H1 (cell line): Measurements from ENCODE around the gene CD151. TPM values are rescaled to one million over a fixed set of nuclear protein-coding genes. Genes with fewer than 3 reads are reported as not detected.

Experiments used
- BRCA1 ChIP-seq: IDR thresholded peaks from 2 replicates; pipeline ENCODE4 v1.6.1; 2012; ENCODE audit warnings: low read depth, low read length, improper control_type of control experiment
- CHD7 ChIP-seq: fragments of 300-600 bp; sonication (generic); IDR thresholded peaks from 2 replicates; pipeline ENCODE4 v1.7.1; 2012; ENCODE audit warnings: low read length, moderate library complexity, mild to moderate bottlenecking, inconsistent platforms; ENCODE audit not compliant: insufficient replicate concordance
- EGR1 ChIP-seq: IDR thresholded peaks from 2 replicates; pipeline ENCODE4 v1.6.1; 2011; ENCODE audit warnings: low read depth, low read length, borderline replicate concordance
- FOSL1 ChIP-seq: IDR thresholded peaks from 2 replicates; pipeline ENCODE4 v1.6.1; 2011; ENCODE audit warnings: mild to moderate bottlenecking, low read depth, low read length, moderate library complexity; ENCODE audit not compliant: insufficient read depth
- KDM1A ChIP-seq: fragments of 200-600, 300-600 bp; sonication (generic); IDR thresholded peaks from 2 replicates; pipeline ENCODE4 v1.7.1; 2016; ENCODE audit warnings: mild to moderate bottlenecking, low read length, borderline replicate concordance
- RAD21 ChIP-seq, 2 experiments: IDR thresholded peaks in 1 of 2; conservative IDR thresholded peaks in 1 of 2; 2 replicates each; pipeline ENCODE4 v1.6.1; 2011; ENCODE audit warnings: low read depth in 2 of 2, low read length in 2 of 2, improper control_type of control experiment in 1 of 2, inconsistent platforms in 1 of 2, mild to moderate bottlenecking in 1 of 2, moderate library complexity in 1 of 2
- RBBP5 ChIP-seq: IDR thresholded peaks from 2 replicates; pipeline ENCODE4 v1.7.1; 2012; ENCODE audit warnings: low read depth, mild to moderate bottlenecking, inconsistent platforms, low read length, moderate library complexity, borderline replicate concordance
- RXRA ChIP-seq: IDR thresholded peaks from 2 replicates; pipeline ENCODE4 v1.6.1; 2011; ENCODE audit warnings: low read depth, mild to moderate bottlenecking, low read length, moderate library complexity; ENCODE audit not compliant: insufficient read depth
- TAF7 ChIP-seq: optimal IDR thresholded peaks from 2 replicates; pipeline ENCODE3; 2011; ENCODE audit warnings: low read depth, mild to moderate bottlenecking, inconsistent platforms, low read length, moderate library complexity, borderline replicate concordance
- TBP ChIP-seq: IDR thresholded peaks from 2 replicates; pipeline ENCODE4 v1.6.1; 2011; ENCODE audit warnings: low read depth, low read length, improper control_type of control experiment
- polyA plus RNA-seq, 7 experiments: library from polyadenylated mRNA; depleted of rRNA in 3 of 7; stranded (reverse) in 5 of 7; unstranded in 2 of 7; fragments of >200 nt in 5 of 7; fragments of 200-250 nt in 2 of 7; gene quantifications; 1 replicate in 5 of 7; 2 replicates in 1 of 7; 4 replicates in 1 of 7; pipeline versions ENCODE4 v1.2.1 to v1.2.3, GENCODE V29; 2011 to 2013; ENCODE audit warnings: missing spikeins in 2 of 7, mixed read lengths in 2 of 7
- total RNA-seq: library from RNA; stranded (reverse); fragmentation: NEBNext Ultra II Directional; extraction: Animal tissue kit (Norgen Biotek cat#: 25700); gene quantifications from 2 replicates; pipeline ENCODE4 v1.2.1, GENCODE V29; 2021

Gene CD151
- total and polyA plus RNA-seq, 2 of the 8 experiments (the other 6 are each of a cell fraction or from before 2014, with no cell fraction given) = 101 to 212 TPM

GRCh38 chr11:833114-833791, 501 bp downstream of the CD151 start (continued):
- no peak for TF ChIP-seq EGR1
- no peak for TF ChIP-seq CHD7
- TF ChIP-seq FOSL1 = no peak
- TF ChIP-seq KDM1A = no peak
- TF ChIP-seq TAF7 = no peak
- TF ChIP-seq BRCA1 = no peak
- no peak for TF ChIP-seq RXRA
- no peak for TF ChIP-seq RAD21 (IDR thresholded peaks at IDR 0.05 in 1 of 2, conservative IDR thresholded peaks at IDR 0.05 in 1 of 2; ENCODE audit: low read depth in 2 of 2, low read length in 2 of 2)
- TF ChIP-seq RBBP5 = no peak
- TF ChIP-seq TBP = no peak
